ENCODE results near the gene GNRHR.
"Not testable (repeated sequence)": the region's sequence is repeated elsewhere in the genome, so short reads cannot be mapped to it uniquely, and the experiment has no call there.

GNRHR gene

DNA sequence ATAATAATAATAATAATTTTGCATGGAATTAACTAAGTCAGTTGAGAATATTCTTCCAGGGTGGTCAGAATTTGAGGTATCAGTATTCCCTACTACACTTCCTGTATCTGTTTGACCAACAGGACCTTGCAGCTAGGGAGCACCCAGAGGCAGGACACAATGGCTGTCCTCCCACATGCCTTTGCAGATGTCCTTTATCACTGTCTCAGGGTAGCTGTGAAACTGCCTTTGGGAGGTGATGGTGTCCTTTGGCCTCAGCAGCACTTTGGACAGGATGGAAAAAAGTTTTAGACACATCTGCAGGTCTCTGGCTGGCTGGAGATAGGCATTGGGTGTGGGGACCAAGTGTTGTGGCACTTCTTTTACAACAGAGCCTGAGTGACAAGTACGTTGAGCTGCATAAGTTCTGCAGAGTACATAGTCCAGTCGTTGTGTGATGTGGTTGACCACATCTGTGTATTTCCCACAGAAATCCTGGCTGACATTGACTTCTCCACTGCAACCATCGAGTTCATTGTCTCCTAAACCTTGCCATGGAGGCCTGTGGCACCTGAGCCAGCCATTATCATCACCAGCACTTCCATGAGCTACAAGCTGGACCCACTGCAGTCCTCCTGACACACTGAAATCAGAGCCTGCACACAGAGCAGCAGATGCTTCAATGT, 34.1 kb downstream of the GNRHR start:
- H3K4me1 Mint-ChIP-seq: no peaks in the 10 kb centered on the region
- H3K27ac Mint-ChIP-seq: no peak overlapping the region
- H3K27me3 Mint-ChIP-seq: no peaks in the 10 kb centered on the region
- DNase-seq (no peak), ATAC-seq (no peak)
- peaks cover 26% of the 10 kb centered on the region for H3K36me3 Mint-ChIP-seq (ENCODE audit: low read depth)
- H3K4me3 Mint-ChIP-seq: no peak overlapping the region
- no peaks in the 10 kb centered on the region for H3K9me3 Mint-ChIP-seq

DNA sequence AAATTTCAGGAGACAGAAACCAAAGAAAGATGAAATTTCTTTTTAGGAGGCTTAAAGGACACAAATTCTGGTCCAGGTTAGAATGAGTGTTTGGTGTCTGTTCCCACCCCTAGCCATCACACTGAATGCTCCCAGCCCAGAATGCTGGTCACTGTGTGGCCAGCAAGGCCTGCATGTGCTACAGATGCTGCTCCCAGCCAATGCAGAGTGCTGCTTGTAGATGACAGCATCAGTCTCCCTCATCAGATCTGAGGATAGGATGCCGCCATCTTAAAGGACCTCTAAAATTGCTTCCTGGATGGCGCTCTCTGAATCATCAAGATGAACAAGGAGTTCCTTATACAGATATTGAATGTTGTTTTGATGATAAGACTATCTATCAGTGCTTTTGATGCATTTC, 35.3 kb downstream of the GNRHR start:
- Mint-ChIP-seq H3K36me3 (ENCODE audit: low read depth) (peaks cover 26% of the 10 kb centered on the region), H3K4me1 (peaks cover 10% of the 10 kb centered on the region), H3K4me3 (no peak overlapping the region), H3K9me3 (no peaks in the 10 kb centered on the region), H3K27ac (no peak overlapping the region), H3K27me3 (no peaks in the 10 kb centered on the region)
- DNase-seq (no peak), ATAC-seq (no peak)

DNA sequence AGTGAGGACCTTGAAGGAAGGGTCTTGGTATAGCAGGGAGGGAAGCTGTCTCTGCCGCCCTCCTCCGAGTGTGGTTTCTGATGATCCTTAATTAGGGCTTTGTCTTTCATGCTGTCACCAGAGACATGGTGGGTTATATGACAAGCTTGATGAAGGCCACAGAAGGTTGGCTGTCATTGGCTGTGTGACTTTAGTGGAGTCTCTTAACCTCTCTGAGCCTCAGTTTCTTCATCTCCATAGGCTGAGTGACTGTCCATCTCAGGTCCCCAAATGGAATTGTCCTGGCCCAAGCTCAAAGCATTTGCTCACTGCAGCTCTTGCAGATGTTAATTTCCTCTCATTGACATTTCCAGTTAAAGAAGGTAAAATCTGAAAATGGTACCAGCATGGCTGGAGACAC, 36.6 kb downstream of the GNRHR start:
- Mint-ChIP-seq H3K4me3 (no peak overlapping the region), H3K9me3 (no peaks in the 10 kb centered on the region), H3K36me3 (ENCODE audit: low read depth) (peaks cover 24% of the 10 kb centered on the region), H3K27me3 (no peaks in the 10 kb centered on the region), H3K27ac (no peak overlapping the region), H3K4me1 (peaks cover 19% of the 10 kb centered on the region)
- DNase-seq: no peak
- no peak for ATAC-seq

DNA sequence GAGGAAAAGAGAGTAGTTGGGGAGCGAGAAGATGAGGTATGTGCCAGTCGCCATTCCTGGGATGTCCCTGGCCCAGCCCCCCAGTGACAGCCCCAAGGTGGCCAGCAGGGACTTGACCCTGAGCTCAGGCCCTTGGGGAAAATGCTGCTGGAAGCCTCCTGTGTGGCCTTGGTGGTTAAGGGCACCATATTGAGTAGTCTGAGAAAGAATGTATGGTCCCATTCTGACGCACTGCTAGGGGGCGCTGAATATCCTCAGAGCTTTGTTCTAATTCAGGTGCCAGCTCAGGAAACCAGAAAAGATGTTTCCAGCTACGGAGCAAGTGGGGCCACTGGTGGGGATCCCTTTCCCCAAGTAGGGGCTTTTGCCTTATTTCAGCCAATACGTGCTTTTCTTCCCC, 39.2 kb downstream of the GNRHR start:
- ATAC-seq: no peak
- H3K4me1 Mint-ChIP-seq: peaks cover 32% of the 10 kb centered on the region
- no peaks in the 10 kb centered on the region for H3K27me3 Mint-ChIP-seq
- no peak overlapping the region for H3K4me3 Mint-ChIP-seq
- H3K9me3 Mint-ChIP-seq: no peaks in the 10 kb centered on the region
- no peak overlapping the region for H3K27ac Mint-ChIP-seq
- DNase-seq: no peak
- H3K36me3 Mint-ChIP-seq (ENCODE audit: low read depth): peaks cover 9% of the 10 kb centered on the region

DNA sequence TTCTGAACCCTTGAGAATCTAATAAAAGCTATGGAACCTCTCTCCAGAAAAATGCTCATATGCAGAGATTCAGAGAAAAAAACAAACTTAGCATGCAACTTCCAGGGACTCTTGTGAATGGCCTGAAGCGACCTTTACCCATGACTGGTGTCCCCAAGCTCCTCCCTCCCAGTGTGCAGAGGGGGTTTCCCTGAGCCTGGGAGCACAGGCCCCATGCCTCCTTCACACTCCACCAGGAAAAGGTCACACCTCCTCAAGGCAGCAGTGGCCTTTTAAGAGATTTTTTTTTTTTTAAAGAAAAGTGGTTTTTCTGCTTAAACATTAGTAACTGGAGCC, 40.0 kb downstream of the GNRHR start:
- Mint-ChIP-seq H3K4me3 (peak overlapping the region; percentile 7), H3K36me3 (ENCODE audit: low read depth) (peaks cover 14% of the 10 kb centered on the region), H3K27ac (peak overlapping the region; percentile 83), H3K4me1 (peaks cover 32% of the 10 kb centered on the region), H3K27me3 (no peaks in the 10 kb centered on the region), H3K9me3 (no peaks in the 10 kb centered on the region)
- DNase-seq: peak; percentile 70
- ATAC-seq: peak; percentile 99

DNA sequence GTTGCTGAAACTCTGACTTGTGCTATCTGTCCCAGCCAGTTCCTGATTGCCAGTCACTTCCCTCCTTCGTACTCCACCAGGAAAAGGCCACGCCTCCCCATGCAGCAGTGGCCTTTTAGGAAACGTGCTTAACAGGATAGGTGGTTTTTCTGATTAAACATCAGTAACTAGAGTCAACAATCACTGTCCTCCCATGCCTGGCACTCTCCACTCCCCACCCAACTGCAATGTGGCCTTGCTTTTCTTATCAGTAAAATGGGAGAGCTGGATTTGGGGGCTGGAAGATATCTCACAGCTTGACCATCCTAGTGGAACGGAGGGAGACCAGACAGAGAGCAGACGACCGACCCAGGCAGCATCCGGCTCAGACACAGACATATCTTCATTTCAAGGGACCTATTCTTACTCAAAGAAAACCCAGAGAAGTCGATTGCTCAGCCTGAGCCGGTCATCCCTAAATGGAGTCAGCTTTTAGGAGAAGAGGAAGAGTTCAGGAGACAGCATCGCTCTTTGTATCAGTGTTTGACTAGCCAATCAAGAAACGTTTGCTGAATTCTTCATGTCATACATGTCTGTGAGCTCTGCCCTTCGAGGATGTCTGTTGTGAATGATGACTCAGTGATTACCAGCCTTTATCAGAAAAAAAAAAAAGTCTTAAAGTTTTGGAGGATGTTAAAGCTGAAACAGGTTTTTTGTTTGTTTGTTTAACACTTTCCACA, 40.5 kb downstream of the GNRHR start:
- ATAC-seq (peak; percentile 75), DNase-seq (no peak)
- H3K4me1 Mint-ChIP-seq: peaks cover 32% of the 10 kb centered on the region
- H3K27me3 Mint-ChIP-seq: no peaks in the 10 kb centered on the region
- H3K9me3 Mint-ChIP-seq: no peaks in the 10 kb centered on the region
- peak overlapping the region; percentile 7 for H3K4me3 Mint-ChIP-seq
- peak overlapping the region; percentile 83 for H3K27ac Mint-ChIP-seq
- peaks cover 14% of the 10 kb centered on the region for H3K36me3 Mint-ChIP-seq (ENCODE audit: low read depth)

DNA sequence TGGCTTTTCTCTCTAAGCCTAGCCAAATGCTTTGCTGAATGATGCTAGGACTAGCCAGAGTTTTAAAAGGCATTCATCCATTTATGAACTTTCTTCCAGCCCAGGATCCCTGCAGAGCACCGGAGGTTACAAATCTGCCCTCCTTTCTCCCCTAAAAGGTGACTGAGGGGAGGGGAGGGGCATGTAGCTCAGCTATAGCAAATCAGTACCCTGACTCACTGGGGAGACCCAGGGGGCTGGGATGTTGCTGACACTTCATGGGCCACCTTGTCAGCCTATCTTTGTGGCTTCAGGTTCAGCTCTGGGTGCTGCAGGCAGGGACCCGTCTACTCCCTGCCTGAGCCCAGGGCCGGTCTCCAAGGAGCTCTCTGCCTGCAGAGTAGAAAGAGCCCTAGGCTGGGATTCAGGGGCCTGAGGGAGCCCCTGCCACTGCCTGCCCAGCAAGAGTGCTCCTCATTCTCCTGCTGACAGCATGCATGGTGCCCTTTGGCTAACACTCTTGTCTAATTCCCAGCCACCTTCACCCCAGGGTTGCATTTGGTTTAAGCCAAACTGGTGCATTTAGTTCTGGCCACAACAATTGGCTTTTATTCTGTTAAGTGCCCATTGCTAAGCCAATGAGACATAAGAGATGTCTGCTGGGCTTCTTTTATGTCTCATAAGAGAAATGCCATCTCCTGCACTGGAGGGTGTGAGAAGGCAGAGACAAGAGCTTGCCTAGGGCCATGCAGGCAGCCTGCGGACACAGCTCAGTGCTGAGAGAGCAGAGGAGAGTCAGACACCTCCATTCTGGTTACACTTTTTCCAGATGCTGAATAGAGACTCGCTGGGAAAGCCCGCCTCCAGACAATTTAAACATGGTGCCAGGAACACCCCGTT, 41.3 kb downstream of the GNRHR start:
- ATAC-seq: no peak
- Mint-ChIP-seq H3K4me3 (no peak overlapping the region), H3K4me1 (peaks cover 37% of the 10 kb centered on the region), H3K27me3 (no peaks in the 10 kb centered on the region), H3K36me3 (ENCODE audit: low read depth) (peaks cover 21% of the 10 kb centered on the region), H3K9me3 (no peaks in the 10 kb centered on the region), H3K27ac (peak overlapping the region; percentile 83)
- DNase-seq: no peak

DNA sequence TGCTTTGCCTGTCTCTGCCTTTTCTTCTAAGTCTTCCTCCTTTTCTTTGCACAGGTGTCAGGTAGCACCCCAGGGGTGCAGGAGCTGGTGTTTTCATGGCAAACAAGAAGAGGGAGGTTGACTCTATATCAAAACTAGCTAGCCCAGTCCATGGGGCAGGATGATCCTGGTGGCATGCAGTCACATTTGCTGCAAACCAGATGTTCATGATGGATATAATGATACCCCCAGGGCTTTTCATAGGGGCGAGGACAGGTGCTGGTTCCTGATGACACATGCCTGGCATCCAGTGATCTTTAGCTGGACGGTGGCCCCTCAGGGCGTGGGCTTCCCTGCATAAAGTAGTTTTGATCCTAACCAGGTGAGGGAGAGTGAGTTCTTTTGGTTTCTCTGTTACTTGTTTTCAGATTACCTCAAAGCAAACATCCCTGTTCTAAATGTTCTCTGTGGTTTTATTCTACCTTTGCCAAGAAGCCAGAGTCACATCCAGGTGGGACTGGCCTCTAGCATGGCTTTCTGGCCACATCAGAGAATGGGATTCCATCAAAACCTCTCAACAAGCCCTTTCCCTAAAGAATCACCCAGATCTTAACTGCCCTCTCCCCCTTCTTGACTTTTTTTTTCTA, 42.1 kb downstream of the GNRHR start:
- H3K4me1 Mint-ChIP-seq: peaks cover 37% of the 10 kb centered on the region
- DNase-seq (no peak), ATAC-seq (no peak)
- H3K4me3 Mint-ChIP-seq: no peak overlapping the region
- H3K36me3 Mint-ChIP-seq (ENCODE audit: low read depth): peaks cover 27% of the 10 kb centered on the region
- no peaks in the 10 kb centered on the region for H3K27me3 Mint-ChIP-seq
- peak overlapping the region; percentile 31 for H3K27ac Mint-ChIP-seq
- H3K9me3 Mint-ChIP-seq: no peaks in the 10 kb centered on the region

DNA sequence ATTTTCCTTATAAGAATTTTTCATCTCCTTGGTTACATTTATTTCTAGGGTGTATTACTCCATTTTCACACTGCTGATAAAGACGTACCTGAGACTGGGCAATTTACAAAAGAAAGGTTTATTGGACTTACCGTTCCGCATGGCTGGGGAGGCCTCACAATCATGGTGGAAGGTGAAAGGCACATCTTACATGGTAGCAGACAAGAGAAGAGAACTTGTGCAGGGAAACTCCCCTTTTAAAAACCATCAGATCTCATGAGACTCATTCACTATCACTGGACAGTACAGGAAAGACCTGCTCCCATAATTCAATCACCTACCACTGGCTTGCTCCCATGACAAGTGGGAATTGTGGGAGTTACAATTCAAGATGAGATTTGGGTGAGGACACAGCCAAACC, 47.5 kb downstream of the GNRHR start:
- peaks cover 49% of the 10 kb centered on the region for H3K4me1 Mint-ChIP-seq
- not testable (repeated sequence) for H3K27me3 Mint-ChIP-seq, ATAC-seq, H3K4me3 Mint-ChIP-seq, DNase-seq, H3K27ac Mint-ChIP-seq
- peaks cover 19% of the 10 kb centered on the region for H3K9me3 Mint-ChIP-seq
- H3K36me3 Mint-ChIP-seq (ENCODE audit: low read depth): peaks cover 45% of the 10 kb centered on the region

DNA sequence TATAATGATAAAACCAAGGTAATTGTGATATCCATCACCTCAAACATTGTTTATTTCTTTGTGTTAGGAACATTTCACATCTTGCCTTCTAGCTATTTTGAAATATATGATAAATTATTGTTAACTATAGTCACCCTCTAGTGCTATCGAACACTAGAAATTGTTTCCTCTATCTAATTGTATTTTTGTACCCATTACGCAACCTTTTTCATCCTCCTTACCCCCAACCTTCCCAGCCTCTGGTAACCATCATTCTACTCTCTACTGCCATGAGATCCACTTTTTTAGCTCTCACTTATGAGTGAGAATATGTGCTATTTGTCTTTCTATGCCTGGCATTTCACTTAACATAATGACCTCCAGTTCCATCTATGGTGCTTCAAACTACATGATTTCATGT, 49.3 kb downstream of the GNRHR start:
- H3K36me3 Mint-ChIP-seq (ENCODE audit: low read depth): peaks cover 47% of the 10 kb centered on the region
- DNase-seq (no peak), ATAC-seq (no peak)
- H3K4me3 Mint-ChIP-seq: no peak overlapping the region
- H3K4me1 Mint-ChIP-seq: peaks cover 49% of the 10 kb centered on the region
- H3K27ac Mint-ChIP-seq: no peak overlapping the region
- H3K27me3 Mint-ChIP-seq: no peaks in the 10 kb centered on the region
- peaks cover 19% of the 10 kb centered on the region for H3K9me3 Mint-ChIP-seq

DNA sequence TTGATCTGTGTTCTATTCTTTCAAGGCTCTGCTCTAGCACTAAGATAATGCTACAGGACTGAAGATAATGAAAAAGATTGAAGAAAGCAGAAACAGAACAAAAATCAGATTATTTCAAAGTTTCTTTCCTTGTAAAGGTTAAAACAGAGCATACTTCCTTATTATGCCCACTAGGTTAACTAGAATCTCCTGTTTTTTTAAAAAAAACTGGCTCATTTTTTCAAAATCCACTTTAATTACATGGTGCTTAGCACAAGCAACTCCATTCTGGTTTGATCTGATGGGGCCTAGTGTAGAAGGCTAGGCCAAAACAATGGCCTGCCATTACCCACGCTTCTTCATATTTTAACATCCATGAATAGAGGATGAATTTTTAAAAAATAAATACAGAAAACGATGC, 52.0 kb downstream of the GNRHR start:
- H3K36me3 Mint-ChIP-seq (ENCODE audit: low read depth): peaks cover 29% of the 10 kb centered on the region
- peaks cover 59% of the 10 kb centered on the region for H3K4me1 Mint-ChIP-seq
- no peaks in the 10 kb centered on the region for H3K27me3 Mint-ChIP-seq
- H3K27ac Mint-ChIP-seq: peak overlapping the region; percentile 94
- peak overlapping the region; percentile 89 for H3K4me3 Mint-ChIP-seq
- no peak for DNase-seq
- ATAC-seq: no peak
- H3K9me3 Mint-ChIP-seq: peaks cover 19% of the 10 kb centered on the region

DNA sequence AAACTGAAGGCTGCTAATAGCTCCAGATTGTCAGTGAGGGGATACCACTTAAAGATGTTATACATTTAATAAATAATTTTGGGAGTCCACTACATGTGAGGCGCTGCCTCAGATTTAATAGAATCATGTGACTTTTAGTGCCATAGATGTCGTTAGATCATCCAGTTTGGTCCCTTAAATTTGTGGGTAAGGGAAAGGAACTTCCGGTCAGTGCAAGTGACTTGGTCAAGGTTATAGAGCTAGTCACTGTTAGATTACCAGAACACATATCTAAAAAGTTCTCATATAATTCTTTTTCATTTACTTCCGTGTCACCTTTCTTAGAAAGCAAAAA, 52.7 kb downstream of the GNRHR start:
- no peak for DNase-seq
- Mint-ChIP-seq H3K27ac (peak overlapping the region; percentile 94), H3K36me3 (ENCODE audit: low read depth) (peaks cover 22% of the 10 kb centered on the region), H3K4me3 (peak overlapping the region; percentile 89), H3K27me3 (no peaks in the 10 kb centered on the region), H3K9me3 (peaks cover 14% of the 10 kb centered on the region), H3K4me1 (peaks cover 55% of the 10 kb centered on the region)
- ATAC-seq: no peak

DNA sequence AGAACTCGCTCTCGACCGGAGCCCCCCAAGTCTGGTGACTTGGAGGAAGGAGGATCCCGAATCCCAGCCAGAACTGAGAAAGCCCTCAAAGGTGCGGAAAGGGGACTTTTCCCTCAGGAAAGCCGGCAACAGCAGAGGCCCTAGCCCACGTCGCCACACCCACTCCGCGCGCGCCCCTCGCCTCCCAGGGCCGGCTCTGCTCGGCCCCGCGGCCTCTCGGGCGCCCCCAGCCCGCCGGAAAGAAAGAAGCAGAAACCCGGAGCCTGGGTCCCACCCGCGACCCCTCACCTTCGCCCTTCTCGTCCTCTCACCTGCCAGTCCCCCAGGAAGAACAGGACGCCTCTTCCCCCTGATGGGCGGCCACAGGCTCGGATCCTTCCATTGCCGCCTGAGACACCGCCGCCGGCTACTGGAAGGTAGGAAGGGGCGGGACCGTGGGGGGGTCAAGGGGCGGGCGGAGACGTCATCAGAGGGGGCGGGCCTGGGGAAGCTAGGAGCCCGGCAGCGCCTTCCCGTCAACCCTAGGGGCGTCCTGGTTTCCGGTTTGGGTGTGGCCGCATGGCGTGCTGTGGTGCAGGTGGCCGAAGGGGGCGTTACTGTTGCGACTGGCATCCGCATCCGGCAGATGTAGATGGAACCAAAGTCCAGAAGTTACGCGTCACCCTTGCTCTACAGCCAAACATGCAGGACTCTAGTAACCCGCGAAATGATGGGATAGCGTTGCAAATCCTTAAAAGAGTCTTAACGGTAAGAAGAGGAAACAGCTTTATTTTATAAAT, 53.3 kb downstream of the GNRHR start, which contains the start of gene UBA6:
Gene UBA6, minus strand, starts transcription at position 418 of the 779 bp plus-strand sequence. Its CDS starts 36 bp downstream, at position 382.
- no peaks in the 10 kb centered on the region for H3K27me3 Mint-ChIP-seq
- H3K27ac Mint-ChIP-seq: peak within 1 kb of the TSS; percentile 94
- H3K4me1 Mint-ChIP-seq: peaks cover 54% of the 10 kb centered on the region
- H3K36me3 Mint-ChIP-seq (ENCODE audit: low read depth): peaks cover 19% of the 10 kb centered on the region
- DNase-seq: peak; percentile 97
- peaks cover 9% of the 10 kb centered on the region for H3K9me3 Mint-ChIP-seq
- peak within 1 kb of the TSS; percentile 89 for H3K4me3 Mint-ChIP-seq
- ATAC-seq: peak; percentile 98
